ENCODE data around the gene GALNS.

- no peak for TF ChIP-seq CTCF (IDR thresholded peaks at IDR 0.05)
- TF ChIP-seq POLR2A (IDR thresholded peaks at IDR 0.05) = no peak
- TF ChIP-seq POLR2AphosphoS5 (IDR thresholded peaks at IDR 0.05) = no peak
These were observed 8.6 kb upstream of the GALNS start for GRCh38 chr16:88865310-88865709.
